GM06990 (cell line): ENCODE data around the gene GDPD4.

Experiments used
- DNase-seq: peaks from one replicate; pipeline ENCODE4 v3.0.0-alpha.2; 2011; ENCODE audit not compliant: insufficient read length; ENCODE audit errors: extremely low read depth
- H3K27me3 ChIP-seq: replicated peaks from 2 replicates; pipeline ENCODE4 v1.6.0; 2011; ENCODE audit warnings: low read length; ENCODE audit not compliant: control insufficient read depth, insufficient read depth
- H3K36me3 ChIP-seq: 2 replicates; pipeline ENCODE4 v1.5.1; 2011; ENCODE audit warnings: low read length; ENCODE audit not compliant: control insufficient read depth, insufficient read depth
- H3K4me3 ChIP-seq: replicated peaks from 2 replicates; pipeline ENCODE4 v1.5.1; 2011; ENCODE audit warnings: low read depth, mild to moderate bottlenecking, control low read depth, low read length
- CTCF ChIP-seq: IDR thresholded peaks from 2 replicates; pipeline ENCODE4 v1.5.1; 2011; ENCODE audit warnings: low read length, control low read depth, mild to moderate bottlenecking, inconsistent platforms; ENCODE audit not compliant: insufficient read depth, poor library complexity, severe bottlenecking

Gene GDPD4

GRCh38 chr11:77202941-77203900 lies 98.3 kb downstream of the GDPD4 start:
- H3K4me3 ChIP-seq, result no peak overlapping the region
- no peaks in the 10 kb centered on the region; the same call in 1 of the 2 replicates for H3K27me3 ChIP-seq
- DNase-seq, result no peak
- no peak for TF ChIP-seq CTCF
- H3K36me3 ChIP-seq, result no peaks in the 10 kb centered on the region

- no peaks in the 10 kb centered on the region for H3K36me3 ChIP-seq
- no peak overlapping the region for H3K4me3 ChIP-seq
- no peak for TF ChIP-seq CTCF
- H3K27me3 ChIP-seq, result no peaks in the 10 kb centered on the region; the same call in 1 of the 2 replicates
- DNase-seq, result no peak
Observed at GRCh38 chr11:77201991-77202841, 99.3 kb downstream of the GDPD4 start.

- no peak for DNase-seq
- no peaks in the 10 kb centered on the region for H3K36me3 ChIP-seq
- H3K27me3 ChIP-seq, result no peaks in the 10 kb centered on the region; the same call in 1 of the 2 replicates
- no peak for TF ChIP-seq CTCF
- no peak overlapping the region for H3K4me3 ChIP-seq
Observed at GRCh38 chr11:77201370-77201769, 100.1 kb downstream of the GDPD4 start.

GRCh38 chr11:77200351-77201268 lies 100.9 kb downstream of the GDPD4 start:
- H3K36me3 ChIP-seq, result no peaks in the 10 kb centered on the region
- H3K4me3 ChIP-seq, result no peak overlapping the region
- no peak for DNase-seq
- TF ChIP-seq CTCF, result no peak
- H3K27me3 ChIP-seq, result no peaks in the 10 kb centered on the region; the same call in 1 of the 2 replicates

- H3K36me3 ChIP-seq, result no peaks in the 10 kb centered on the region
- H3K4me3 ChIP-seq, result no peak overlapping the region
- DNase-seq, result no peak
- H3K27me3 ChIP-seq, result no peaks in the 10 kb centered on the region
- TF ChIP-seq CTCF, result no peak
Observed at GRCh38 chr11:77199137-77199745, 102.2 kb downstream of the GDPD4 start.
